DMS53 treated with DMSO at 0.1 percent for 48 hours (cell line): ENCODE results near the gene FMR1NB.

Experiments used
- DNase-seq: peaks from one replicate; lab custom pipeline; 2025; ENCODE audit not compliant: unreplicated experiment; lab: John Stamatoyannopoulos, UW

Gene FMR1NB

GRCh38 chrX:148069759-148070503 lies 88.8 kb downstream of the FMR1NB start:
- no peak for DNase-seq

DNA sequence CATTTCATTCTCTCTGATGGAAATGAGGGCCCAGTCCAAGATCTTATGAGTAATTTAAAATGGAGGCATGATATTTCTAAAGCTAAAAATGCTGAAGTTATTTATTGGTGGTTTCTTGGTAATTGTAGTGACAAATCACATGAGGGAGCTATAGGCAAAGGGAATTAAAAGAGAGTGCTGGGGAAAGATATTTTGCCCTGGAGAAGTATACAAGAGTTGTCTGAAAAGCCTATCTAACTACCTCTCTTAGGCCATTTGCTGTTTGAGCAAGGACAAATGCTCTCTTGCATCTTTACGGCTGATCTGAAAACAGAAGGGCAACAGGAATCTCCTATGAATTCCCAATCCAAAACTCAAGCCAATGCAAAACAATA lies 89.4 kb downstream of the FMR1NB start:
- DNase-seq = no peak
